ENCODE results near the gene SLC9A8. TPM values are rescaled to one million over a fixed set of nuclear protein-coding genes. Genes with fewer than 3 reads are reported as not detected.

The SLC9A8 gene
- total RNA-seq, 2 donors from 2014 or later: 16.5 to 18.7 TPM

DNA sequence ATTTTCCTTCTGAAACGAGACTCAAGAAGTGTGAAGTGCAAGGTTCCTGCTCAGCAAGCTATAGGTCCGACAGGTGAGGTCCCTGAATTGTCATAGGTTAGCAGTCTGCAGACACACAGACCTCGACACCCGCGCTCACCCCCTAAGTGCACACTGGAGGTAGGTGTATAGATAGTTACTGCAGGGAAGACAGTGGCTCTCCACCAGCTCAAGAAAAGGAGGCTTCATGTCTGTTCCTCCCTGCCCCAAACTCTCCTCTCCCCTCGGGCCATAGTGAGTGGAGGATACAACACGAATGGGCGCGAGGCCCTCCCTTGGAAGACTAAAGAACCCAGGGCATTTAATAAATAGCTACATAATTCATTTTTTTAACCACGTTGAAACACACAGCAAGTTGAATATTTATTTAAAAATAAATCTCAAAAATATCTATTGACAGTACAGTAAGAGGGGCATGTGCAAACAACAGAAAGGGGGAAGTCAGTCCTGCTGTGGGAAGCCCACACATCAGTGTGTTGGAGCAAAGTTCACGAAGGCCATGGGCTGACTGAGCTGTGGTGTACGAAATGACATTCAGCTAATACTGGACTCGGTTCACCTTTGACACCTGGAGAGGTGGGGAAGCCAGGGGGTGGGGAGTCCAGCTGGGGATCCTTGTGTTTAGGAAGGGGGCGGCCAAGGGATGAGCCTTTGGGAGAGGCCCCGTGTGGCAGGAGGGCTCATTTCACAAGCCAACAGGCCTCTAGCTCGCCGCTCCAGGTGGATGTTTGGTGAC, 92.0 kb downstream of the SLC9A8 start:
- intact Hi-C loops (cut with DNase I, micrococcal nuclease): no loop called here
- ATAC-seq (no peak), DNase-seq (peak in 1 of 2 donors; percentile 13)

DNA sequence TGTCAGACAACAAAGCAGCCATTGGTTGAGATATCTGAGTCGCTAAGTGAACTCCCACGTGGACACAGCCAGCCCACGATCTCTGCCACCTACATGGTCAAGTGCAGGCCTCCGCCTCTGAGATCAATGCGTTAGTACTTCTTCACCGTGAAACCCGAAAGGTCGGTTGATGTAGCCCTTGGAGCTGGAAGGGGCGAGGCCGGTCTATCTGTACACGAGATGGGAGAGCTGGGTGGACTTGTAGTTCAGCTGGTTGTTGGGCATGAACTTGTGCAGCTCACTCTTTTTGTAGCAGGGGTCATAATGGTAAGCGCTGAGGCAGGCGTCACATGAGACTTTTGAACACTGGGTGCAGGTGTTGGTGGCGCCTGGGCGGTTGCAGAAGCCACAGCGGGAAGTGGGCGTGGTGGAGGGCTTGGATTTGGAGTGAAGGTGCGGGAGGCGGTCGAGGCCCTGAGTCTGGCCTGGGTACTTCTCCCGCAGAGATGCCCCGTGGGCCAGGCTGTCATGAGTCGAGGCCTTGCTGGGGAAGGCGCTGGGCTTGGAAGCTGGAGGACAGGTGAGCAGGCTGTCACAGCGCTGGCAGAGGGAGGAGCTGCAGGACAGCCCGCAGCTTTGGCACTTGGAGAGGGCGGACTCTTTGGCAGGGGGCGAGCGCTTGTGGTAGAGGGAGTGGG, 92.9 kb downstream of the SLC9A8 start:
- ATAC-seq (no peak), DNase-seq (peak in 1 of 2 donors; percentile 22)
- intact Hi-C loops (cut with DNase I, micrococcal nuclease): no loop called here

DNA sequence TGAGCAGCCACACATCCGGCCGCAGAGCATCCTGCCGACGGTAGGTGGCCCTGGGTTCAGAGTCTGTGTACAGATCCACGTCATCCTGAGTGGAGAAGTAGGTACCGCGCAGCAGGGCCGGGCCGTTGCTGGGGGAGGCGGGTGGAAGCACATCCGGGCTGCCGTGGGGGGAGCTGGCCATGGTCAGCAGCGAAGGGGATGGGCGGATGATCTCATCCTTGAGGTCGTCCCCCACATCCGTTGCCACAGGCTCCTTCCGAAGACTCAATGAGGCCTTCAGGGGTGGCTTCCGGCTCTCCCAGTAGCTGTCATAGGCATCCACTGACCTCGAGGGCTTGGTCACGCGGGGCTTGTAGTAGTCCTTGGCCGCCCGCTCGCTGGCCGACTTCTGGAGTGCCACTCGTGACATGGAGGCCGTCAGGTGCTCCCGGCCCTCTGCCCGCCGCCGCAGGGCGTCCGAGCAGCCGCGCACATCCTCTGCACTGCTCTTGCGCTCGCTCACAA, 93.5 kb downstream of the SLC9A8 start:
- ATAC-seq (no peak), DNase-seq (peak in 1 of 2 donors; percentile 24)
- intact Hi-C loops (cut with DNase I, micrococcal nuclease): no loop called here

DNA sequence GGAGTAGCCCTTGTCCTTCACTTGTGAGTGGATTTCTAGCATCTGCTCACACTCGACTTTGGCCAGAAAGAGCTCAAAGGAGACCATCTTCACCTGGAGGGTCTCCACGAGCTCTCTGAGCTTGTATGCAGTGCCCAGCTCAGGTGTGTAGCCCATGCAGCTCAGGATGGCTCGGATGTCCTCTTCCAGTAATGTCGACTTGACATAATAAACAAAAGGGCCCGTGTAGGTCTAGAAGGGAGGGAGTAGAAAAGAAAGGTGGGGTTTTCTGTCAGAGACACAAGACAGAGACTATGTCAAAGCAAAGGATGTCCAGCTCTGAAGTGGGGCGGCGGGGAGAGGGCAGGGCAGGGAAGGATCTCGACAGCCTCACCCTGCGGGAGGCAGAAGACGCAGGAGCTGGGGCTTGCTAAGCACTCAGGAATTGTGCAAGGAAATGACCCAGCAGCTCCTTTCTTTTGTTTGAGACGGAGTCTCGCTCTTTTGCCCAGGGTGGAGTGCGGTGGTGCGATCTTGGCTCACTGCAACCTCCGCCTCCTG, 94.1 kb downstream of the SLC9A8 start:
- DNase-seq (no peak), ATAC-seq (no peak)
- intact Hi-C loops (cut with DNase I, micrococcal nuclease): no loop called here

GRCh38 chr20:49907405-49908257, 95.0 kb downstream of the SLC9A8 start:
- intact Hi-C loops (cut with DNase I, micrococcal nuclease): no loop called here
- ATAC-seq: no peak
- DNase-seq: no peak

GRCh38 chr20:49908258-49908565, 95.6 kb downstream of the SLC9A8 start:
- intact Hi-C loops (cut with DNase I, micrococcal nuclease): no loop called here
- ATAC-seq: no peak
- no peak for DNase-seq

DNA sequence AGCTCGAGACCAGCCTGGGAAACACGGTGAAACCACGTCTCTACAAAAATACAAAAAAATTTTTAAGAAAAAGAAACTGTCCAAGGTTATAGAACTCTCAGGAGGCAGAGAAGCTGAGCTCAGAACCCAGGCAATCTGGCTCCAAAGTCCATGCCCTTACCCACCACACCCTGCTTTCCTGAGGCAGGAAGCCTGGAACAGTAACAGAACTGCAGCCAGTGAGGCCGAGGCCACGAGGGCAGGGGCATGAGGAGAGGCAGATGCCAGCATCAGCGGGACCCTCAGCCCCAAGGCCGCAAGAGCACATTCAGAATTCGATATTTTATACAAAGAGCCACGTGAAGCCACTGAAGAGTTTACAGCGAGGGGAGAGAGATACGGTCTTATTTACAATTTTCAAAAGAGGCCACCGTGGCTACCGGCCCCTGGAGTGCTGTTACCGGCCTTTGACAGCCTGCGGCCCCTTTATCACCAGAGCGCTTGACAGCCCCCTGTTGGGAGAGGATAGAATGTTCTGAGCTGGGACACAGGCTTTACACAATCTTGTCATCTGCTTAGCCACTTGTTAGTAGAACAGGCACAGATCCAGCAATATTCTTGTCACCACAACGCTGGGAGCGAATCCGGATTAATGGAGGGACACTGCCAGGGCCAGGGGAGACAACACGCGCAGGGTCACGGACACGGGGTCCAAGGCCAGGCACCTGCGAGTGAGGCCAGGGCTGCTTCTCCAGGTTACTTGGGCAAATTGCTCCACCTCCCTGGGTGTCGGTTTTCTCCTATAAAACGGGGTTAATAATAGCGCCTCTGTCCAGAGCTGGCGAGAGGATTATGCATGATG, 97.1 kb downstream of the SLC9A8 start:
- intact Hi-C loops (cut with DNase I, micrococcal nuclease): no loop called here
- ATAC-seq (peak; percentile 90), DNase-seq (peak; percentile 83)

GRCh38 chr20:49910340-49910706, 97.7 kb downstream of the SLC9A8 start:
- intact Hi-C loops (cut with DNase I, micrococcal nuclease): no loop called here
- DNase-seq: no peak
- ATAC-seq: no peak

DNA sequence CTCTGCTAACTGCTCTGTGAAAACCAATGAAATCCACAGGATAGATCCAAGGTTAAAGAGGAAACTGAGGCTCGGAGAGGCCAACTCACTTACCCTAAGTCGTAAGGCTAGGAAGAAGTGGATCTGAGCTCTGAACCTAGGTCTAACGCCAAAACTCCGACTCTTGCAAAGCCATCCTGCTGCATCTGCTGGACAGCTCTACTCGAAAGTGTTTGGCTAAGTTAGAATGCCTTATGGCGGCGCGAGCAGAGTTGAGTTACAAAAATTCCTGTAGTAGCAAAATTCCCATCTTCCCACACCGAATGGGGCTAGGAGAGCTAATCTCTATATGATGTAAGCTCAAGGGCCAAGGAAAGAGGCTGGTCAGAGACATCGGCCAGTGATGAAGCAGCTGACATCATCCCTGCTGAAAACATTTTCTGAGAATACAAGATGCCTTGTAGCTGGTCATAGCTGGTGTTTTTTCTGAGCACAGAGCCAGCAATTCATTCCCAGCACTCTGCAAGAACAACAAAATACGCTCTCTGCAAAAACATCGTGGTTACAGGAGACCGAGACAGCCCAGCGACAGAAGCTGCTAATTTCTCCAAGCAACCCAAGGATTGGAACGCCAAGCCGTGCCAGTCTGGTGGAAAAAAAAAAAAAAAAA, 100.9 kb downstream of the SLC9A8 start:
- DNase-seq: peak in 1 of 2 donors; percentile 13
- intact Hi-C loops (cut with DNase I, micrococcal nuclease): no loop called here
- ATAC-seq: no peak

DNA sequence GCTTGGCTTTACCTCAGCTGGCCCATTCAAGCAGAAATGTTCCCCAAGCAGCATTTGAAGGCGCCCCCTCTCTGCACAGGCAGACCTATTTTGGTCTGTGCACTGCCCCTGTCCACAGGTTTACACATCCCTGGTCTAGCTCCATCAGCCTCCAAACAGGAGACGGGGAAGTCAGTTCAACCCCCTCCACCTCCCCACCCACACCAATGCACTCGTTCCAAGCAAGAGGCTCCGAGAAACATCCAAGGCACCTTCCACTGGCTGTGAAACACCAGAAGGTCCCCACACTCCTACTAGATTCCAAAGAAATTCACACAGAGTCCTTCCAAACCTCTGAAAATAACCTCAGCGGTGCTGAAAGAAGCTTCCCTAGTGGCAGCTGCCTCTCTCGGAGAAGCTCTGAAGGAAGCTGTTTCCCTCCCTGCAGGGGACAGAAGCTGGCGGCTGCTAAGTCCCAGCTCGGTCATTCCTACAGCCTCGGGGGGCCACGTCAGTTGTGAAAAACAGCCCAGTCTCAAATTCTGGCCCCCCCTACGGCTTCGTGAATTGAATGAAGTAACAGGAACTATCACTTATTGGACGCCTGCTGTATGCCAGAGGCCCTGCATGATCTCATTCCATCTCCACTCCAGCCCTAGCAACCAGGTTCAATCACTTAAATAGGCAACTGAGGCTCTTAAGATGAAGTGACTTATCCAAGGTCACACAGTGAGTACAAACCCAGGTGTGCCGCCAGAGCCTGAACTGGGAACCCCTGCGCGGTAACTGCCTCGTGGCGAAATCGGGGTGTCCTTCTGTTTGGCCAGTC, 101.9 kb downstream of the SLC9A8 start:
- DNase-seq: peak; percentile 21 to 45
- intact Hi-C loops (cut with DNase I, micrococcal nuclease): no loop called here

GRCh38 chr20:49915118-49915379, 102.4 kb downstream of the SLC9A8 start:
- intact Hi-C loops (cut with DNase I, micrococcal nuclease): no loop called here
- ATAC-seq (no peak), DNase-seq (no peak)

More for the DNA sequence above, 101.9 kb downstream of the SLC9A8 start:
- peak; percentile 28 for ATAC-seq

DNA sequence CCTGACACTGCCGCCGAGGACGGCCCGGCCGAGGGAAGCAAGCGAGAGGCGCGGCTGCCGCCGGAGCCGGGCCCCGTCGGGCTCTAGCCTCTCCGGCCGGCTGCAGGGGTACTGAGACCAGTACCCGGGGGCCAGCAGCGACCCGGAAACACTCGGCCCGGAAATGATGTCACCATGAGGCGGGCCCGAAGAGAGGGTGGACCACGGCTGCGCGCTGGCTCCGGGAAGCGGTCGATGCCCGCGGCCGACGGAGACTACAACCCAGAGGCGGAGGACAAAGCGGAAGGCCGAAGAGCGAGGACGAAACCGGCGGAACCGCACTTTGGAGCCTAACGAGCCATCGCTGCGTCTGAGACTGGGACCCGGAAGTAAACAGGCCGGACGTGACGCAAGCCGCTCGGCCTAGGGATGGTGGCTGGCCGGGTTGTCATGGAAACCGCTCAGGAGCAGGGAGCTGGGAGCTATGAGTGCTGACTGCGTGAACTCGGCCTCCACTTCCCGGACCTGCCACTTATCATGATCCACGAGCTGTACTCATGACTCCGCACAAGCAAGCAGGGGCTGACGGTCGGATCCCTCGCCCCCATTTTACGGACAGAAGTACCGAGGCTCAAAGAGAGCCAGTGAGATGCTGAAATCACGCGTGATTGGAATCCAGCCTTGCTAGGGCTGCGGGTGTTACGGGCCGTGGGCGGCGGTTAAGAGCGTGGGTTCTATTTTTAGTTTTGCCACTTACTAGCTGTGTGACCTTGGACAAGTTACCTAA, 102.9 kb downstream of the SLC9A8 start, which contains the start of gene SPATA2:
TSS of gene SPATA2 (minus strand) at position 150 of the 766 bp plus-strand sequence. CDS start 7,039 bp downstream, outside the sequence.
- intact Hi-C loops (cut with DNase I, micrococcal nuclease): no loop called here
- DNase-seq (peak; percentile 97 to 98), ATAC-seq (peak; percentile 77)

GRCh38 chr20:49916146-49917002, 103.7 kb downstream of the SLC9A8 start:
- peak; percentile 68 to 82 for DNase-seq
- intact Hi-C loops (cut with DNase I, micrococcal nuclease): no loop called here
- ATAC-seq: peak; percentile 73

DNA sequence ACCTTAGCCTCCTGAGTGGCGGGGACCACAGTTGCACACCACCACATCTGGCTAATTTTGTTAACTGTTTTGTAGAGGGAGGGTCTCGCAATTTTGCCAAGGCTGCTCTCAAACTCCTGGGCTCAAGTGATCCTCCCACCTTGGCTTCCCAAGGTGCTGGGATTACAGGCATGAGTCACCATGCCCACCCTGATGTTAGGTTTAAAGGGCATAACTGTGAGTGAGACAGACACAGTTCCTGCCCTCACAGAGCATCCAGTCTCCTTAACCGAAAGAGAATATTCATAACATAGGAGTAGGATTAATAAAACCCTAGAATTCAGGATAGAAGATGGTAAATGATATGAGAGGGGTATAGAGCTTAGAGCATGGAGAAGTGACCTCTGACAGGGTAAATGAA, 105.8 kb downstream of the SLC9A8 start:
- intact Hi-C loops (cut with DNase I, micrococcal nuclease): no loop called here
- DNase-seq (no peak), ATAC-seq (no peak)

DNA sequence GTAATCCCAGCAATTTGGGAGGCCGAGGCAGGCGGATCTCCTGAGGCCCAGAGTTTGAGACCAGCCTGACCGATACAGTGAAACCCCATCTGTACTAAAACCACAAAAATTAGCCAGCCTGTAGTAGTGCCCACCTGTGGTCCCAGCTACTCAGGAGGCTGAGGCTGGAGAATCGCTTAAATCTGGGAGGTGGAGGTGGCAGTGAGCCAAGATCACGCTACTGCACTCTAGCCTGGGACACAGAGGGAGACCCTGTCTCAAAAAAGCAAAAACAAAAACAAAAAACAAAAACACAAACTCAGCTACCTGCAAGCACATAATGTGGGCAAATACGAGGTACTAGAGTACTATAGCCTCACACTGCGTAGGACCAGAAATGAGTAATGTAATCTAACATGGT, 106.4 kb downstream of the SLC9A8 start:
- intact Hi-C loops (cut with DNase I, micrococcal nuclease): no loop called here
- no peak for DNase-seq
- ATAC-seq: no peak

DNA sequence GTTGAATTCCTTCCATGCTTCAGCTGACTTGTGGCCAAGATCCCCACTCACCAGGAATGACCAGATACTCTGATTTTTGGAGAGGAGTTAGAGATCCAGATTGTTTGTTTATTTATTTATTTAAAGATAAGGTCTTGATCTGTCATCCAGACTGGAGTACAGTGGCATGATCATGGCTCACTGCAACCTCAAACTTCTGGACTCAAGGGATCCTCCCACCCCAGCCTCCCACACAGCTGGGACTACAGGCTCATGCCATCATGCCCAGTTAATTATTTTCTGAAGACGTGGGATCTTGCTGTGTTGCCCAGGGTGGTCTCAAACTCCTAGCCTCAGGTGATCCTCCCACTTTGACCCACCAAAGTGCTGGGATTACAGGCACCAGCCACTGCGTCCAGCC, 106.8 kb downstream of the SLC9A8 start:
- DNase-seq (no peak), ATAC-seq (no peak)
- intact Hi-C loops (cut with DNase I, micrococcal nuclease): no loop called here

All from left colon (tissue), 2 donors.